ENCODE measurements around the gene FAM171A1.

- TF ChIP-seq CTCF (conservative IDR thresholded peaks at IDR 0.05), result no peak
- no peak for TF ChIP-seq ZFX (IDR thresholded peaks at IDR 0.05)
Observed at GRCh38 chr10:15267496-15267895, 103.6 kb downstream of the FAM171A1 start.

All from C4-2B (cell line).